DOHH2 (cell line): Measurements from ENCODE around the gene TAF1B.

Experiments
- H3F3A ChIP-seq: fragments of 200-600 bp; sonication (generic), shearing (Covaris generic); 2 replicates; pipeline ENCODE4 v1.6.0; 2016; ENCODE audit warnings: antibody characterized with exemption, mild to moderate bottlenecking; ENCODE audit not compliant: control insufficient read depth, insufficient read depth
- H3K27ac ChIP-seq: fragments of 200-600 bp; sonication (generic); 2 replicates; pipeline ENCODE4 v1.5.1; 2014; ENCODE audit warnings: low read depth, mild to moderate bottlenecking, low read length, moderate library complexity
- H3K27me3 ChIP-seq: fragments of 200-600 bp; sonication (generic); 2 replicates; pipeline ENCODE4 v1.6.1; 2014; ENCODE audit warnings: mild to moderate bottlenecking, low read length, mixed read lengths; ENCODE audit not compliant: control insufficient read depth
- H3K36me3 ChIP-seq: fragments of 200-600 bp; sonication (generic); 2 replicates; pipeline ENCODE4 v1.6.1; 2014; ENCODE audit warnings: mild to moderate bottlenecking, low read length, moderate library complexity, mixed read lengths; ENCODE audit not compliant: control insufficient read depth
- H3K4me1 ChIP-seq: fragments of 200-600 bp; sonication (generic); 2 replicates; pipeline ENCODE4 v1.6.1; 2014; ENCODE audit warnings: mild to moderate bottlenecking, low read length, mixed read lengths; ENCODE audit not compliant: control insufficient read depth
- H3K4me2 ChIP-seq: fragments of 200-600 bp; sonication (generic); 2 replicates; pipeline ENCODE4 v1.6.0; 2014; ENCODE audit warnings: mild to moderate bottlenecking, low read length, moderate library complexity
- H3K4me3 ChIP-seq: fragments of 200-600 bp; sonication (generic); 2 replicates; pipeline ENCODE4 v1.5.1; 2014; ENCODE audit warnings: mild to moderate bottlenecking, low read length, mixed read lengths
- H3K79me2 ChIP-seq: fragments of 200-600 bp; sonication (generic); 2 replicates; pipeline ENCODE4 v1.6.1; 2014; ENCODE audit warnings: mild to moderate bottlenecking, low read length, mixed read lengths; ENCODE audit not compliant: control insufficient read depth
- H3K9me2 ChIP-seq: fragments of 200-600 bp; sonication (generic); replicated peaks from 2 replicates; pipeline ENCODE4 v1.6.1; 2014; ENCODE audit warnings: mild to moderate bottlenecking, low read length, mixed read lengths; ENCODE audit not compliant: control insufficient read depth
- H3K9me3 ChIP-seq: fragments of 200-600 bp; sonication (generic); 2 replicates; pipeline ENCODE4 v1.6.1; 2014; ENCODE audit warnings: antibody characterized with exemption, low read length, mixed read lengths; ENCODE audit not compliant: control insufficient read depth, insufficient read depth
- H4K20me1 ChIP-seq: fragments of 200-600 bp; sonication (generic); 2 replicates; pipeline ENCODE4 v1.6.0; 2014; ENCODE audit warnings: low read depth, mild to moderate bottlenecking, antibody characterized with exemption, low read length, moderate library complexity; ENCODE audit not compliant: control insufficient read depth, insufficient read depth
- EZH2phosphoT487 ChIP-seq: fragments of 200-600 bp; sonication (generic); IDR thresholded peaks from 2 replicates; pipeline ENCODE4 v1.6.1; 2017; ENCODE audit warnings: borderline replicate concordance, mild to moderate bottlenecking, antibody characterized with exemption, low read length, moderate library complexity, mixed read lengths
- TF ChIP-seq, protein P1 (sequence below): fragments of 200-600 bp; sonication (generic); IDR thresholded peaks from one replicate; pipeline ENCODE4 v1.5.1; 2014; ENCODE audit warnings: antibody characterized with exemption, mild to moderate bottlenecking, low read depth, low read length; ENCODE audit not compliant: poor library complexity, severe bottlenecking

Gene TAF1B

DNA sequence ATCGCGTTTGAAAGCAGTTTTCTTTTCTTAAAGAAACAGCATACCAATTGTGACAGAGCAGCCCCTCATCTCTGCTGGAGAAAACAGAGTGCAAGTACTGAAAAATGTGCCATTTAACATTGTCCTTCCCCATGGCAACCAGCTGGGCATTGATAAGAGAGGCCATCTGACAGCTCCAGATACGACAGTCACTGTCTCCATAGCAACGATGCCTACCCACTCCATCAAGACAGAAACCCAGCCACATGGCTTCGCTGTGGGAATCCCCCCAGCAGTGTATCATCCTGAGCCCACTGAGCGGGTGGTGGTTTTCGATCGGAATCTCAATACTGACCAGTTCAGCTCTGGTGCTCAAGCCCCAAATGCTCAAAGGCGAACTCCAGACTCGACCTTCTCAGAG, 117.7 kb downstream of the TAF1B start:
- H3F3A ChIP-seq: 0 out of 2 replicates have a peak, but pooled peaks cover 2% of the 10 kb centered on the region

DNA sequence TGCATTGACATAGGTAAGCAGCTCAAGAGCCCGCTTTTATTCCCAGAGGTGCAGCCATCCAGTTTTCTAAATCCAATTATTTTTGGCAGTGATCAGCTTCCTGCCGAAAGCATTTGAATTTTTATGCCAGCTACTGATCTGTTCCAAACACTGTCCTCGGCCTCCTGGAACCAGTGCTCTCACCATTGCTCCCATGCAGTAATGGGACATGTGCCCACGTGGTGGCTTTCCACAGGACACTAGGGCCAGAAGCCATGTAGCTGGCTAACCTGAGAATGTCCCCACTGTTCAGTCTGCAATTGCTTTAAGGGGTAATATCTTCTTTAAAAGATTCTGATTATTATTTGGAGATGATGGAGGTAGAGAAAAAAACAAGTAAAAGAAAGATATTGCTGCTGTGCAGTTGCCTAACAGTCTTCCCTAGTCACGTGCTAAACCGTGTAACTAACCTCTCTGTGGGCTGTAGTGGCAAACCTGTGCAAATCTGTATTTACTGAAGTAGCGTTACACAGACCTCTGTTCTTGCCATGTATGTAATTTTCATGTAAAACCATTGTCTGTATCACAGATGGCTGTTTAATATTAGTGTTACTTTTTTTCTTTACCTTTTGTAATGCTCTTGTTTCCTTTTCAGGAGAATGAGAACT, 121.2 kb downstream of the TAF1B start:
- H3F3A ChIP-seq: peaks cover 6% of the 10 kb centered on the region; the same call in 1 of the 2 replicates
- H3K79me2 ChIP-seq: no peaks in the 10 kb centered on the region
- H3K36me3 ChIP-seq: peaks cover 6% of the 10 kb centered on the region; the same call in 1 of the 2 replicates
- no peaks in the 10 kb centered on the region for H3K9me2 ChIP-seq
- peaks cover 62% of the 10 kb centered on the region for H3K4me1 ChIP-seq
- no peaks in the 10 kb centered on the region for H3K9me3 ChIP-seq
- no peak overlapping the region for H3K4me2 ChIP-seq
- TF ChIP-seq EZH2phosphoT487: no peak
- TF ChIP-seq, protein P1, sequence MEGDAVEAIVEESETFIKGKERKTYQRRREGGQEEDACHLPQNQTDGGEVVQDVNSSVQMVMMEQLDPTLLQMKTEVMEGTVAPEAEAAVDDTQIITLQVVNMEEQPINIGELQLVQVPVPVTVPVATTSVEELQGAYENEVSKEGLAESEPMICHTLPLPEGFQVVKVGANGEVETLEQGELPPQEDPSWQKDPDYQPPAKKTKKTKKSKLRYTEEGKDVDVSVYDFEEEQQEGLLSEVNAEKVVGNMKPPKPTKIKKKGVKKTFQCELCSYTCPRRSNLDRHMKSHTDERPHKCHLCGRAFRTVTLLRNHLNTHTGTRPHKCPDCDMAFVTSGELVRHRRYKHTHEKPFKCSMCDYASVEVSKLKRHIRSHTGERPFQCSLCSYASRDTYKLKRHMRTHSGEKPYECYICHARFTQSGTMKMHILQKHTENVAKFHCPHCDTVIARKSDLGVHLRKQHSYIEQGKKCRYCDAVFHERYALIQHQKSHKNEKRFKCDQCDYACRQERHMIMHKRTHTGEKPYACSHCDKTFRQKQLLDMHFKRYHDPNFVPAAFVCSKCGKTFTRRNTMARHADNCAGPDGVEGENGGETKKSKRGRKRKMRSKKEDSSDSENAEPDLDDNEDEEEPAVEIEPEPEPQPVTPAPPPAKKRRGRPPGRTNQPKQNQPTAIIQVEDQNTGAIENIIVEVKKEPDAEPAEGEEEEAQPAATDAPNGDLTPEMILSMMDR: no peak
- H3K4me3 ChIP-seq: no peak overlapping the region
- no peak overlapping the region for H3K27ac ChIP-seq
- no peaks in the 10 kb centered on the region for H4K20me1 ChIP-seq
- H3K27me3 ChIP-seq: no peaks in the 10 kb centered on the region

More for the DNA sequence above, 117.7 kb downstream of the TAF1B start:
- TF ChIP-seq EZH2phosphoT487: no peak
- TF ChIP-seq, protein P1: no peak
- H3K4me3 ChIP-seq: no peak overlapping the region
- H3K4me2 ChIP-seq: no peak overlapping the region
- H3K36me3 ChIP-seq: peaks cover 6% of the 10 kb centered on the region; the same call in 1 of the 2 replicates
- no peaks in the 10 kb centered on the region for H4K20me1 ChIP-seq
- peaks cover 45% of the 10 kb centered on the region for H3K4me1 ChIP-seq
- no peaks in the 10 kb centered on the region for H3K27me3 ChIP-seq
- H3K27ac ChIP-seq: no peak overlapping the region
- no peaks in the 10 kb centered on the region for H3K79me2 ChIP-seq
- H3K9me3 ChIP-seq: no peaks in the 10 kb centered on the region
- H3K9me2 ChIP-seq: no peaks in the 10 kb centered on the region

DNA sequence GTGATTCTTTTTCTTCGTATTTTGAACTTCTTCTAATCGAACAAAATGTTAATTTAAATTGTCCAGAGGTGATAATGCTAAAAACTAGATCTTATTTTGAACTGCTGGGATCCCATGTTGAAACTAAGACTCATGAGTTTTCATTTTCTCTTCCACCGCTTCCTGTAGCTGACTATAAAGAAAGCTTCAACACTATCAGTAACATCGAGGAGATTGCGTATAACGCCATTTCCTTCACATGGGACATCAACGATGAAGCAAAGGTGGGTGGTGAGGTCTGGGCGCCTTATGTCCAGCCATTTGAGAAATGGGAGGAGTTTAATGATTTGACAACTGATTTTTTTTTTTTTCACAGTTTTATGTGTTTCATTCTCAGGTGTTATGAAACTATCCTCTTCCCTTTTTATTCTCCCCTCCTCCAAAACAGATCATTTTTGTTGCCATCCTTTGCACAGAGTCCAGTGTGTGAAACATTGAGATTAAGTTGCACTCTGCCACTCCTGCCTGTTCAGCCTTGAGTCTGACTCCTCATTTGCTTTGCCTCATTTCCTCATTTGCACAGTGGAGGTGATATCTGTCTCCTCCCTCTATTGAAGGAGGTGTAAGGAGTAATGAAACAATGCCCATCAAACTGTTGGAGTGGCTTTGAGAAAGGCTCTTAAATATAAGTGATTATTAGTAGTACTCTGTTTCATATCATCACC, 122.0 kb downstream of the TAF1B start:
- Histone ChIP-seq H3K27ac (no peak overlapping the region), H4K20me1 (no peaks in the 10 kb centered on the region), H3K4me3 (no peak overlapping the region), H3K4me2 (peak overlapping the region; percentile 6; the same call in 1 of the 2 replicates), H3K9me2 (no peaks in the 10 kb centered on the region), H3K79me2 (no peaks in the 10 kb centered on the region), H3K4me1 (peaks cover 62% of the 10 kb centered on the region), H3K27me3 (no peaks in the 10 kb centered on the region), H3K9me3 (no peaks in the 10 kb centered on the region), H3F3A (peaks cover 6% of the 10 kb centered on the region; the same call in 1 of the 2 replicates), H3K36me3 (peaks cover 6% of the 10 kb centered on the region; the same call in 1 of the 2 replicates)
- no peak for TF ChIP-seq EZH2phosphoT487
- TF ChIP-seq, protein P1: no peak
